ENCODE measurements around the gene ZSCAN5C.
A peak's percentile ranks its signal among the peaks of the same experiment; 100 is the strongest.
"Not testable (repeated sequence)": the region's sequence is repeated elsewhere in the genome, so short reads cannot be mapped to it uniquely, and the experiment has no call there.

Gene ZSCAN5C

DNA sequence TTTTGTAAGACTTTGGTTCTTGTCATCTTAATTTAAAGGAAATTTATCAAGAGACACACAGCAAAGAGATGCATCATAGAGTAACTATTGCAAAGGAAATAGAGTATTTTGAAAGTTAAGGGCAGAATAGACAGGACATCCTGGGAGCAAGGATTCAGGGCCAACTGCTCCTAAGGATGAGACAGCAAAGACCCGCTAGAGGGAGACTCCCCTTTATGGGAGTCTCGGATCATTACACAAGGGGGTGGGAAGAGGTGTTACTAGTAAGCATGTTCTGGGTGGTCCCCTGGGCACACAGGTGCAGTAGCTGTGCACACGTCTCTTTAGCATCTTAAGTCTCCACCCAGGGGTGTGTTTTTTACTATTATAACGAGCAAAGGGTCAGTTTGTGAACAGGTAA is 9.6 kb downstream of the ZSCAN5C start:
- H3K79me2 ChIP-seq (ENCODE audit: control insufficient read depth, insufficient read depth, low read length, poor library complexity) = no peaks in the 10 kb centered on the region
- no CpG with 5 or more reads among the region's 4 CpGs for WGBS (ENCODE audit: extremely low coverage, insufficient coverage, insufficient read length)
- no peak for DNase-seq
- no peaks in the 10 kb centered on the region for H3K4me1 ChIP-seq (ENCODE audit: control insufficient read depth in 1 of 2, insufficient read depth in 2 of 2, low read length in 2 of 2)
- no peak overlapping the region for H3K18ac ChIP-seq (ENCODE audit: low read length)
- H3K27me3 ChIP-seq (ENCODE audit: insufficient read depth, low read length) = no peaks in the 10 kb centered on the region
- no peak overlapping the region for H3K4ac ChIP-seq (ENCODE audit: low read depth, low read length)
- no peak overlapping the region for H2AFZ ChIP-seq (ENCODE audit: insufficient read depth, low read length, poor library complexity)
- no peak overlapping the region for H3K9ac ChIP-seq (ENCODE audit: low read length)
- no peak overlapping the region for H4K8ac ChIP-seq (ENCODE audit: low read depth, low read length)
- H3K4me2 ChIP-seq (ENCODE audit: low read length) = no peak overlapping the region
- H4K12ac ChIP-seq (ENCODE audit: low read depth, low read length) = no peak overlapping the region
- H3K4me3 ChIP-seq (ENCODE audit: low read depth, low read length) = no peak overlapping the region
- H3K36me3 ChIP-seq (ENCODE audit: control insufficient read depth in 1 of 2, insufficient read depth in 2 of 2, low read length in 2 of 2) = no peaks in the 10 kb centered on the region
- H2BK12ac ChIP-seq (ENCODE audit: low read length) = no peak overlapping the region
- H2BK5ac ChIP-seq (ENCODE audit: low read depth, low read length, poor library complexity) = no peak overlapping the region
- no peak overlapping the region for H3K27ac ChIP-seq (ENCODE audit: low read depth, low read length)
- no peak overlapping the region for H3K14ac ChIP-seq (ENCODE audit: low read length)
- H3K79me1 ChIP-seq (ENCODE audit: low read length) = no peaks in the 10 kb centered on the region
- no peak overlapping the region for H4K91ac ChIP-seq (ENCODE audit: low read depth, low read length)
- no peak overlapping the region for H3K23ac ChIP-seq (ENCODE audit: low read length)
- H3K9me3 ChIP-seq (ENCODE audit: insufficient read depth, low read depth, low read length) = peaks cover 3% of the 10 kb centered on the region
- no peak overlapping the region for H2BK120ac ChIP-seq (ENCODE audit: insufficient read depth, low read length, poor library complexity)
- H2AK5ac ChIP-seq (ENCODE audit: low read length) = no peak overlapping the region

- H3K79me2 ChIP-seq (ENCODE audit: control insufficient read depth, insufficient read depth, low read length, poor library complexity) = peaks cover 1% of the 10 kb centered on the region
- no peak overlapping the region for H4K91ac ChIP-seq (ENCODE audit: low read depth, low read length)
- no peak overlapping the region for H3K18ac ChIP-seq (ENCODE audit: low read length)
- H3K9me3 ChIP-seq (ENCODE audit: insufficient read depth, low read depth, low read length) = peaks cover 3% of the 10 kb centered on the region
- H2BK120ac ChIP-seq (ENCODE audit: insufficient read depth, low read length, poor library complexity) = no peak overlapping the region
- no peak overlapping the region for H3K9ac ChIP-seq (ENCODE audit: low read length)
- H3K27me3 ChIP-seq (ENCODE audit: insufficient read depth, low read length) = no peaks in the 10 kb centered on the region
- H3K79me1 ChIP-seq (ENCODE audit: low read length) = peaks cover 4% of the 10 kb centered on the region
- H2BK5ac ChIP-seq (ENCODE audit: low read depth, low read length, poor library complexity) = no peak overlapping the region
- no peaks in the 10 kb centered on the region for H3K36me3 ChIP-seq (ENCODE audit: control insufficient read depth in 1 of 2, insufficient read depth in 2 of 2, low read length in 2 of 2)
- no peak overlapping the region for H4K12ac ChIP-seq (ENCODE audit: low read depth, low read length)
- H3K14ac ChIP-seq (ENCODE audit: low read length) = peak overlapping the region; percentile 26
- no peak overlapping the region for H2BK12ac ChIP-seq (ENCODE audit: low read length)
- H3K4me3 ChIP-seq (ENCODE audit: low read depth, low read length) = peak overlapping the region; percentile 25
- peak overlapping the region; percentile 71 for H3K4me2 ChIP-seq (ENCODE audit: low read length)
- no peak overlapping the region for H3K27ac ChIP-seq (ENCODE audit: low read depth, low read length)
- H3K23ac ChIP-seq (ENCODE audit: low read length) = no peak overlapping the region
- no CpG with 5 or more reads among the region's 79 CpGs for WGBS (ENCODE audit: extremely low coverage, insufficient coverage, insufficient read length)
- H2AFZ ChIP-seq (ENCODE audit: insufficient read depth, low read length, poor library complexity) = peak overlapping the region; percentile 50
- peak overlapping the region; percentile 71 for H4K8ac ChIP-seq (ENCODE audit: low read depth, low read length)
- H3K4ac ChIP-seq (ENCODE audit: low read depth, low read length) = no peak overlapping the region
- no peak overlapping the region for H2AK5ac ChIP-seq (ENCODE audit: low read length)
- peak; percentile 56 to 86 for DNase-seq
- peaks cover 7% of the 10 kb centered on the region in 2 experiments for H3K4me1 ChIP-seq (ENCODE audit: control insufficient read depth in 1 of 2, insufficient read depth in 2 of 2, low read length in 2 of 2)
These were observed 15.2 kb downstream of the ZSCAN5C start for GRCh38 chr19:56217039-56217949.

- no peak overlapping the region for H3K9ac ChIP-seq (ENCODE audit: low read length)
- no peaks in the 10 kb centered on the region for H3K9me3 ChIP-seq (ENCODE audit: insufficient read depth, low read depth, low read length)
- DNase-seq = no peak
- no peaks in the 10 kb centered on the region for H3K36me3 ChIP-seq (ENCODE audit: control insufficient read depth in 1 of 2, insufficient read depth in 2 of 2, low read length in 2 of 2)
- peaks cover 1% of the 10 kb centered on the region for H3K79me2 ChIP-seq (ENCODE audit: control insufficient read depth, insufficient read depth, low read length, poor library complexity)
- H3K14ac ChIP-seq (ENCODE audit: low read length) = no peak overlapping the region
- H3K23ac ChIP-seq (ENCODE audit: low read length) = no peak overlapping the region
- H4K8ac ChIP-seq (ENCODE audit: low read depth, low read length) = no peak overlapping the region
- H2BK5ac ChIP-seq (ENCODE audit: low read depth, low read length, poor library complexity) = no peak overlapping the region
- WGBS (ENCODE audit: extremely low coverage, insufficient coverage, insufficient read length) = no CpG with 5 or more reads among the region's 10 CpGs
- peaks cover 4% of the 10 kb centered on the region for H3K79me1 ChIP-seq (ENCODE audit: low read length)
- H4K91ac ChIP-seq (ENCODE audit: low read depth, low read length) = no peak overlapping the region
- H2AK5ac ChIP-seq (ENCODE audit: low read length) = no peak overlapping the region
- no peak overlapping the region for H2BK120ac ChIP-seq (ENCODE audit: insufficient read depth, low read length, poor library complexity)
- no peak overlapping the region for H4K12ac ChIP-seq (ENCODE audit: low read depth, low read length)
- H3K27ac ChIP-seq (ENCODE audit: low read depth, low read length) = no peak overlapping the region
- no peak overlapping the region for H2BK12ac ChIP-seq (ENCODE audit: low read length)
- H3K18ac ChIP-seq (ENCODE audit: low read length) = no peak overlapping the region
- H3K4me2 ChIP-seq (ENCODE audit: low read length) = no peak overlapping the region
- H3K4me1 ChIP-seq (ENCODE audit: control insufficient read depth in 1 of 2, insufficient read depth in 2 of 2, low read length in 2 of 2) = peaks cover 7% of the 10 kb centered on the region in 2 experiments
- H2AFZ ChIP-seq (ENCODE audit: insufficient read depth, low read length, poor library complexity) = no peak overlapping the region
- no peak overlapping the region for H3K4me3 ChIP-seq (ENCODE audit: low read depth, low read length)
- no peaks in the 10 kb centered on the region for H3K27me3 ChIP-seq (ENCODE audit: insufficient read depth, low read length)
- H3K4ac ChIP-seq (ENCODE audit: low read depth, low read length) = no peak overlapping the region
These were observed 16.9 kb downstream of the ZSCAN5C start for GRCh38 chr19:56218961-56219360.

DNA sequence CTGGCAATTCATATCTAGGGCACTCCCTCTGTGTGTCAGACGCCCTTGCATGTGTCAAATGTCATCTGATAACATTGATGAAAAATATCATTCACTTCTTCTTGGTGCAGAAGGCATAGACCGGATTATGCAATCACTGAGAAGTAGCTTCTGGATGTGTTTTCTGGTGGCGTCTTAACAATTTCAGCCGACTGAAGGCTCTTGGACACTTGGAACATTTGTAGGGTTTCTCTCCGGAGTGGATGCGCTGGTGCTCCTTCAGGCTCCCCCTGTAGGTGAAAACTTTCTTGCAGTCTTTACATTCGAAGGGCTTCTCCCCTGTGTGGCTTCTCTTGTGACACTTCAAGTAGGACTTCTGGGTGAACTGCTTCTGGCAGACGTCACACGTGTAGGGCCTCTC is 19.4 kb downstream of the ZSCAN5C start:
- H3K4me3 ChIP-seq (ENCODE audit: low read depth, low read length); H2BK5ac ChIP-seq (ENCODE audit: low read depth, low read length, poor library complexity); H2BK120ac ChIP-seq (ENCODE audit: insufficient read depth, low read length, poor library complexity); H3K4me1 ChIP-seq (ENCODE audit: control insufficient read depth in 1 of 2, insufficient read depth in 2 of 2, low read length in 2 of 2); H3K9ac ChIP-seq (ENCODE audit: low read length); H3K27me3 ChIP-seq (ENCODE audit: insufficient read depth, low read length); H3K9me3 ChIP-seq (ENCODE audit: insufficient read depth, low read depth, low read length); H2AFZ ChIP-seq (ENCODE audit: insufficient read depth, low read length, poor library complexity); H4K8ac ChIP-seq (ENCODE audit: low read depth, low read length); H3K36me3 ChIP-seq (ENCODE audit: control insufficient read depth in 1 of 2, insufficient read depth in 2 of 2, low read length in 2 of 2); H3K14ac ChIP-seq (ENCODE audit: low read length); H3K4me2 ChIP-seq (ENCODE audit: low read length); H3K79me1 ChIP-seq (ENCODE audit: low read length); H3K27ac ChIP-seq (ENCODE audit: low read depth, low read length); H2AK5ac ChIP-seq (ENCODE audit: low read length); H3K23ac ChIP-seq (ENCODE audit: low read length); H3K18ac ChIP-seq (ENCODE audit: low read length); H4K12ac ChIP-seq (ENCODE audit: low read depth, low read length); H4K91ac ChIP-seq (ENCODE audit: low read depth, low read length); H2BK12ac ChIP-seq (ENCODE audit: low read length); H3K4ac ChIP-seq (ENCODE audit: low read depth, low read length); H3K79me2 ChIP-seq (ENCODE audit: control insufficient read depth, insufficient read depth, low read length, poor library complexity): not testable (repeated sequence)
- peak; percentile 8 to 72 for DNase-seq
- no CpG with 5 or more reads among the region's 9 CpGs for WGBS (ENCODE audit: extremely low coverage, insufficient coverage, insufficient read length)
